GM23248 (cell line): ENCODE measurements around the gene CCDC47. TPM values are rescaled to one million over a fixed set of nuclear protein-coding genes. Genes with fewer than 3 reads are reported as not detected.
A peak's percentile ranks its signal among the peaks of the same experiment; 100 is the strongest.

ENCODE experiments used
- DNase-seq: peaks from one replicate; pipeline ENCODE4 v3.0.0-alpha.2; 2015
- H2AFZ ChIP-seq: fragments of 200-600 bp; sonication (generic); 2 replicates; pipeline ENCODE4 v1.6.1; 2016; ENCODE audit warnings: antibody characterized with exemption
- H3F3A ChIP-seq: fragments of 200-600 bp; sonication (generic); 2 replicates; pipeline ENCODE4 v1.6.1; 2016; ENCODE audit warnings: mild to moderate bottlenecking, antibody characterized with exemption, mixed run types; ENCODE audit not compliant: insufficient read depth
- H3K27ac ChIP-seq: fragments of 200-600 bp; sonication (generic); 2 replicates; pipeline ENCODE4 v1.5.1; 2016; ENCODE audit warnings: mild to moderate bottlenecking
- H3K27me3 ChIP-seq: fragments of 200-600 bp; sonication (generic); replicated peaks from 2 replicates; pipeline ENCODE4 v1.6.1; 2016; ENCODE audit warnings: mild to moderate bottlenecking; ENCODE audit not compliant: insufficient read depth
- H3K36me3 ChIP-seq: fragments of 200-600 bp; sonication (generic); 2 replicates; pipeline ENCODE4 v1.6.1; 2016; ENCODE audit warnings: low read depth, mild to moderate bottlenecking
- H3K4me1 ChIP-seq: fragments of 200-600 bp; sonication (generic); 2 replicates; pipeline ENCODE4 v1.6.1; 2016; ENCODE audit warnings: mild to moderate bottlenecking; ENCODE audit not compliant: insufficient read depth
- H3K4me2 ChIP-seq: fragments of 200-600 bp; sonication (generic); one replicate; pipeline ENCODE4 v1.6.1; 2016; ENCODE audit warnings: mild to moderate bottlenecking; ENCODE audit not compliant: unreplicated experiment
- H3K4me3 ChIP-seq: fragments of 200-600 bp; sonication (generic); 2 replicates; pipeline ENCODE4 v1.5.1; 2016; ENCODE audit warnings: mild to moderate bottlenecking
- H3K79me2 ChIP-seq: fragments of 200-600 bp; sonication (generic); 2 replicates; pipeline ENCODE4 v1.6.1; 2016; ENCODE audit warnings: mild to moderate bottlenecking; ENCODE audit not compliant: insufficient read depth
- H3K9ac ChIP-seq: fragments of 200-600 bp; sonication (generic); 2 replicates; pipeline ENCODE4 v1.6.1; 2016; ENCODE audit warnings: mild to moderate bottlenecking
- H3K9me2 ChIP-seq: fragments of 200-600 bp; sonication (generic); 2 replicates; pipeline ENCODE4 v1.6.1; 2016; ENCODE audit warnings: mixed run types, mild to moderate bottlenecking, moderate library complexity; ENCODE audit not compliant: insufficient read depth
- H3K9me3 ChIP-seq: fragments of 200-600 bp; sonication (generic); one replicate; pipeline ENCODE4 v1.6.1; 2017; ENCODE audit warnings: low read depth
- H4K20me1 ChIP-seq: fragments of 200-600 bp; sonication (generic); 2 replicates; pipeline ENCODE4 v1.6.0; 2016; ENCODE audit not compliant: insufficient read depth
- EZH2 ChIP-seq: fragments of 200-600 bp; sonication (generic); IDR thresholded peaks from 2 replicates; pipeline ENCODE4 v1.6.1; 2018; ENCODE audit warnings: antibody characterized with exemption, mild to moderate bottlenecking; ENCODE audit not compliant: insufficient read depth, poor library complexity, severe bottlenecking
- EZH2phosphoT487 ChIP-seq: fragments of 200-600 bp; sonication (generic); IDR thresholded peaks from 2 replicates; pipeline ENCODE4 v1.6.1; 2018; ENCODE audit warnings: antibody characterized with exemption, moderate library complexity, mild to moderate bottlenecking, low read depth; ENCODE audit not compliant: insufficient read depth
- WGBS, 2 experiments: methylation state at CpG; one replicate each; pipeline ENCODE4 v1.1.6; 2015 to 2017; ENCODE audit warnings: low lambda C conversion rate in 2 of 2, low coverage in 1 of 2; ENCODE audit errors: missing lambda C conversion rate in 2 of 2; 5-methylcytosine and 5-hydroxymethylcytosine counted together
- in situ Hi-C: fragments of 300-500 bp; cut with MboI; formaldehyde crosslinking; loops from 2 replicates; pipeline ENCODE4 v1.15.0; 2020
- polyA plus RNA-seq: library from polyadenylated mRNA; unstranded; fragments of >200 nt; fragmentation: Nextera tagmentation; extraction: Ambion mirVana; gene quantifications from 2 replicates; pipeline ENCODE4 v1.2.1, GENCODE V29; 2016
- total RNA-seq: library from RNA; depleted of rRNA; stranded (reverse); fragments of >200 nt; shearing (Covaris generic); gene quantifications from 2 replicates; pipeline ENCODE4 v1.2.3, GENCODE V29; 2014

The CCDC47 gene
- total and polyA plus RNA-seq, 2 experiments from 2014 or later, result 60.5 to 72.2 TPM

- Histone ChIP-seq H3K4me2 (no peak overlapping the region), H3K27ac (peak overlapping the region; percentile 24), H3K36me3 (peaks cover 18% of the 10 kb centered on the region; the same call in 1 of the 2 replicates), H3F3A (peaks cover 20% of the 10 kb centered on the region), H3K4me1 (peaks cover 46% of the 10 kb centered on the region), H3K4me3 (no peak overlapping the region), H2AFZ (no peak overlapping the region), H3K27me3 (no peaks in the 10 kb centered on the region), H3K9me3 (no peaks in the 10 kb centered on the region), H4K20me1 (peaks cover 50% of the 10 kb centered on the region), H3K9me2 (no peaks in the 10 kb centered on the region), H3K9ac (no peak overlapping the region), H3K79me2 (peaks cover 100% of the 10 kb centered on the region)
- in situ Hi-C loops, result no loop called here
- no peak for TF ChIP-seq EZH2phosphoT487
- TF ChIP-seq EZH2, result no peak
- DNase-seq, result no peak
- WGBS, 2 experiments, result 97% methylated on average over 4 of the region's 4 CpGs
Measured at GRCh38 chr17:63780928-63781327, 7.5 kb upstream of the CCDC47 start.

- H3K27me3 ChIP-seq, result no peaks in the 10 kb centered on the region
- peaks cover 52% of the 10 kb centered on the region for H4K20me1 ChIP-seq
- H3K36me3 ChIP-seq, result peaks cover 18% of the 10 kb centered on the region; the same call in 1 of the 2 replicates
- no peak overlapping the region for H3K9ac ChIP-seq
- WGBS, 2 experiments, result 96 to 100% methylated on average over 1 of the region's 1 CpG
- H3K9me2 ChIP-seq, result no peaks in the 10 kb centered on the region
- peak overlapping the region; percentile 24; the same call in 1 of the 2 replicates for H3K27ac ChIP-seq
- no peak overlapping the region for H3K4me2 ChIP-seq
- no peak overlapping the region for H2AFZ ChIP-seq
- DNase-seq, result peak; percentile 46
- TF ChIP-seq EZH2phosphoT487, result no peak
- no peak for TF ChIP-seq EZH2
- H3K4me1 ChIP-seq, result peaks cover 48% of the 10 kb centered on the region
- in situ Hi-C loops, result no loop called here
- no peak overlapping the region for H3K4me3 ChIP-seq
- peaks cover 100% of the 10 kb centered on the region for H3K79me2 ChIP-seq
- peaks cover 20% of the 10 kb centered on the region for H3F3A ChIP-seq
- H3K9me3 ChIP-seq, result no peaks in the 10 kb centered on the region
Measured at GRCh38 chr17:63780507-63780906, 7.1 kb upstream of the CCDC47 start.

- Histone ChIP-seq H3K4me3 (peak overlapping the region; percentile 90), H3K27me3 (no peaks in the 10 kb centered on the region), H2AFZ (no peak overlapping the region), H4K20me1 (peaks cover 27% of the 10 kb centered on the region), H3K9me3 (no peaks in the 10 kb centered on the region), H3K27ac (peak overlapping the region; percentile 98), H3K79me2 (peaks cover 91% of the 10 kb centered on the region), H3K36me3 (peaks cover 14% of the 10 kb centered on the region; the same call in 1 of the 2 replicates), H3K9ac (peak overlapping the region; percentile 94), H3K4me2 (peak overlapping the region; percentile 100), H3K4me1 (peaks cover 39% of the 10 kb centered on the region), H3K9me2 (no peaks in the 10 kb centered on the region), H3F3A (peaks cover 26% of the 10 kb centered on the region)
- DNase-seq, result peak; percentile 29
- in situ Hi-C loops, result no loop called here
- 25 to 28% methylated on average over 8 of the region's 8 CpGs for WGBS, 2 experiments
- no peak for TF ChIP-seq EZH2
- no peak for TF ChIP-seq EZH2phosphoT487
Measured at GRCh38 chr17:63775420-63775819, 2.0 kb upstream of the CCDC47 start.

- H3K9me2 ChIP-seq, result no peaks in the 10 kb centered on the region
- H3K27me3 ChIP-seq, result no peaks in the 10 kb centered on the region
- H3K27ac ChIP-seq, result peak overlapping the region; percentile 98
- peak overlapping the region; percentile 74 for H2AFZ ChIP-seq
- H4K20me1 ChIP-seq, result peaks cover 24% of the 10 kb centered on the region
- peaks cover 24% of the 10 kb centered on the region for H3F3A ChIP-seq
- TF ChIP-seq EZH2phosphoT487 (no peak), EZH2 (no peak)
- peak overlapping the region; percentile 90 for H3K4me3 ChIP-seq
- in situ Hi-C loops, result no loop called here
- H3K4me1 ChIP-seq, result peaks cover 37% of the 10 kb centered on the region
- DNase-seq, result peak; percentile 52
- no peaks in the 10 kb centered on the region for H3K9me3 ChIP-seq
- H3K36me3 ChIP-seq, result peaks cover 14% of the 10 kb centered on the region; the same call in 1 of the 2 replicates
- 6 to 8% methylated on average over 4 of the region's 4 CpGs for WGBS, 2 experiments
- H3K4me2 ChIP-seq, result peak overlapping the region; percentile 100
- peak overlapping the region; percentile 94 for H3K9ac ChIP-seq
- peaks cover 91% of the 10 kb centered on the region for H3K79me2 ChIP-seq
Measured at GRCh38 chr17:63774969-63775265, 1.5 kb upstream of the CCDC47 start.
